ENCODE measurements around the gene MPO. TPM values are rescaled to one million over a fixed set of nuclear protein-coding genes. Genes with fewer than 3 reads are reported as not detected.

The MPO gene
- not detected in 5 replicates for total RNA-seq (2022; extraction: Qiagen RNA extraction)

GRCh38 chr17:58280480-58281217 lies at the start of gene MPO:
TSS of gene MPO (minus strand) at chr17:58280935. CDS start at chr17:58280758, 177 bp downstream.

GRCh38 chr17:58328195-58329034 lies 47.7 kb upstream of the MPO start, which contains the start of gene TSPOAP1:
TSS of gene TSPOAP1 (minus strand) at chr17:58328795. CDS start at chr17:58327920, 875 bp downstream.

GRCh38 chr17:58238147-58238634 lies 42.5 kb downstream of the MPO start, which contains the start of gene LPO:
TSS of gene LPO (plus strand) at chr17:58238584. CDS start at chr17:58242980, 4,396 bp downstream.

Other genes with a start within 250 kb of the MPO start
- gene DYNLL2, start 197.5 kb downstream of the MPO start, total RNA-seq (2022; extraction: Qiagen RNA extraction): 20.0 to 24.3 TPM (median 22.6 TPM) in 5 replicates
- gene OR4D1, start 132.6 kb downstream of the MPO start, total RNA-seq (2022; extraction: Qiagen RNA extraction): 0.02 to 0.03 TPM in 2 of 5 replicates, not detected in the others
- gene OR4D2, start 114.0 kb downstream of the MPO start, total RNA-seq (2022; extraction: Qiagen RNA extraction): not detected in 5 replicates
- 0.03 TPM in 1 of 5 replicates, not detected in the others for gene EPX, start 88.2 kb downstream of the MPO start, total RNA-seq (2022; extraction: Qiagen RNA extraction)
- 9.7 to 11.7 TPM (median 11.4 TPM) in 5 replicates for gene MKS1, start 61.7 kb downstream of the MPO start, total RNA-seq (2022; extraction: Qiagen RNA extraction)
- 0.06 to 0.10 TPM (median 0.08 TPM) in 4 of 5 replicates, not detected in the other for gene LPO, start 42.4 kb downstream of the MPO start, total RNA-seq (2022; extraction: Qiagen RNA extraction)
- not detected in 5 replicates for gene TSPOAP1, start 47.9 kb upstream of the MPO start, total RNA-seq (2022; extraction: Qiagen RNA extraction)
- gene SUPT4H1, start 71.3 kb upstream of the MPO start, total RNA-seq (2022; extraction: Qiagen RNA extraction): 99.0 to 159 TPM (median 146 TPM) in 5 replicates
- gene RNF43, start 136.6 kb upstream of the MPO start, total RNA-seq (2022; extraction: Qiagen RNA extraction): 0.26 to 0.45 TPM (median 0.34 TPM) in 5 replicates
- not detected in 5 replicates for gene HSF5, start 207.5 kb upstream of the MPO start, total RNA-seq (2022; extraction: Qiagen RNA extraction)
- 8.4 to 11.0 TPM (median 9.2 TPM) in 5 replicates for gene MTMR4, start 233.7 kb upstream of the MPO start, total RNA-seq (2022; extraction: Qiagen RNA extraction)